ENCODE data around the gene TMEM255A.

DNA sequence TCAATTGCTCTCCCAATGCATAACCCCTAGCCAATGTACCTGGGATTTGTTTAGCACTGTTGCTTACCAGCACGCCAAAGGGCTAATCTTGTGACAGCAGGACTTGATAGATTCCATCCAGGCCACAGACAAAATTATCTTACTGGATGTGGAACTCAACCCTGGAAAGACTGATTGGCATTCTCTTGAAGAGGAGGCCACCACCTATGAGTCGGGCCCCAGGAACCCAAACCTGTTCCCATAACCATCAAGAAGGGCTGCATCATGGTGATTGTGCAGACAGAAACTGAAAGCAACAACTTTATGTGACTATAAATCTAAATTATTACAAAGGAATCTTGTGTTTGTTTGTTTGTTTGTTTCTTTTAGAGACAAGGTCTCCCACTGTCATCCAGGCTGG lies 19.9 kb upstream of the TMEM255A start:
- no peak for TF ChIP-seq CTCF (IDR thresholded peaks at IDR 0.05)
- TF ChIP-seq EZH2 (IDR thresholded peaks at IDR 0.05; ENCODE audit: borderline replicate concordance, insufficient read depth, low read depth, low read length, poor library complexity, severe bottlenecking) = no peak
